ENCODE data around the gene FXN. TPM values are rescaled to one million over a fixed set of nuclear protein-coding genes. Genes with fewer than 3 reads are reported as not detected.
"Not testable (repeated sequence)": the region's sequence is repeated elsewhere in the genome, so short reads cannot be mapped to it uniquely, and the experiment has no call there.

Gene FXN
- polyA plus RNA-seq, 3 donors: 16.4 to 20.6 (median 18.1) TPM

DNA sequence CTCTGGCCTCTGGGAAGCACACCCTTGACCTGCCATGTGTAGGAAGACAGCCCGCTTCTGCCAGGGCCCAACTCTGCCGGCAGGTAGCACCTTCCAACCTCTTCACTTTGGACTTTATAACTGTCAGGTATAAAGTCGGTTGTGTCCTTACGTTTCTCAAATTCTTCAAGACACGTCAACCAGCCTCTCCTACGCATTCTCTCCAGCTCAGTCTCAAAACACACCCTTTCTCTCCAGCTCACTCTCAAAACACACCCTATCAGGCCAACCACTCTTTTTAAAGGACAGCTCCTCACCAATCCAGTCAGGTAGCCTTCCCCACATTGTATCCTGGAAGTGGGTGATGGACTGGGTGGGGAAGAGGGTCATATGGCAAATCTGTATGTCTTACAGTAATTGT lies 13.5 kb downstream of the FXN start:
- DNase-seq (ENCODE audit: extremely low read depth in 1 of 11, low read depth in 9 of 11, low spot score in 4 of 11): no peak

GRCh38 chr9:69050936-69051335 lies 15.4 kb downstream of the FXN start:
- DNase-seq (ENCODE audit: extremely low read depth in 1 of 11, low read depth in 9 of 11, low spot score in 4 of 11): not testable (repeated sequence)

DNA sequence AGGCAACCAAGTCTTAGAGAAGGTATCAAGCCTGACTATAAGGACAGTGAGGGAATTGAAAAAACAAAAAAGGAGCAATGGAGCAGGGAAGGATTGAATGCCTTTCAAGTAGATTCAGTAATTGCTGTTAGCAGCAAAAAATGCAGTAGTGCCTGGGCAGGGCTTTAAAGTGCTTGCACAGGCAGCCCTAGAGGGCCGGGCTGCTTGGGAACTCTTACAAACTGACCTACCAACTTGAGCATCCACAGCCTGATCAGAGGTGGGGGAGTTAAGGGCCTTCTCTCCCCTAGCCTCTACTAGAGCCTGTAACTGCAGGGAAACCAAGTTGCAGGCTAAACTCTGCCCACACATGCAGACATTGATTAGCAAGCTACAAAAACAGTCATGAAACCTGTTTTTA lies 19.4 kb downstream of the FXN start:
- DNase-seq (ENCODE audit: extremely low read depth in 1 of 11, low read depth in 9 of 11, low spot score in 4 of 11): no peak

DNA sequence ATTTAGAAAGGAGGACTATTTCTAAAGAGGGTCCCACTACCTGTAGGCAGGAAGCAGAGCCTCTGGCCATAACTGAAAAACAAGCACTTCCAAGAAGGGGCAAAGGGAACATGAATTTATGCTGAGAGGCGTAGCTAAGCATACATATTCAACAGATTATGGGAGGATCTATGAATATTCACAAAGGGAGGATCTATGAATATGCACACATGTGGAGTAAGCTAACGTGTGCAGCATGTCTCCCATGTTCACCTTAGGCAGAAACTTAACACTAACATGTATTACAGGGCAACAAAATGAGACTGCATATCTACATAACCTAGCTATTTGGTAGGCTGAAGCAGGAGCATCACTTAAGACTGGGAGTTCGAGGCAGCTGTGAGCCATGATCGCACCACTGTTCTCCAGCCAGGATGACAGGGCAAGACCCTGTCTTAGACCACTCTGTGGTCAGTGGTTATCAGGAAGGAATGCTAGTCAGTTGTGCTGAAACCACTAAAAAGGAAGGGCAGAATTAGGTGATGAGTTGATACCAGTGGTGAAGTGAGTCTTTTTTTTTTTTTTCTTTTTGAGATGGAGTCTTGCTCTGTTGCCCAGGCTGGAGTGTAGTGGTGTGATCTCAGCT lies 20.8 kb downstream of the FXN start:
- DNase-seq (ENCODE audit: extremely low read depth in 1 of 11, low read depth in 9 of 11, low spot score in 4 of 11): no peak

DNA sequence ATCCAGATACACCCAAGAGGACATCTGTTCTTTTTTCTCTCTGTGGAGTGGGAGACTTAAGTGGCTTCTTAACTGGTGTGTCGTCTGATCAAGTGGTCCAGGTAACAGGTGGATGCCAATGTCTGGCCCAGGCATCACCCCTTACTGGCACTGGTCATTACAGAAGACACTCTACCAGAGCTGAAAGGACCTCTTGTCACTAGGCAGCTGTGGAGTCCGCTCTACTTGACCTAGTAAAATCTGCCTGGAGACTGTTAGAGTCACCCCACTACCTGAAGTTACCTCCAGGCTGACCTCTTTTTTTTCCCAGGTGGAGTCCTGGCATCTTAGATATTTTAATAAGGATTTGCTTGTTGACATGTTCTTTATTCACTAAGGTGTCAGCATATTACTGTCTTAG lies 22.5 kb downstream of the FXN start:
- DNase-seq (ENCODE audit: extremely low read depth in 1 of 11, low read depth in 9 of 11, low spot score in 4 of 11): no peak

DNA sequence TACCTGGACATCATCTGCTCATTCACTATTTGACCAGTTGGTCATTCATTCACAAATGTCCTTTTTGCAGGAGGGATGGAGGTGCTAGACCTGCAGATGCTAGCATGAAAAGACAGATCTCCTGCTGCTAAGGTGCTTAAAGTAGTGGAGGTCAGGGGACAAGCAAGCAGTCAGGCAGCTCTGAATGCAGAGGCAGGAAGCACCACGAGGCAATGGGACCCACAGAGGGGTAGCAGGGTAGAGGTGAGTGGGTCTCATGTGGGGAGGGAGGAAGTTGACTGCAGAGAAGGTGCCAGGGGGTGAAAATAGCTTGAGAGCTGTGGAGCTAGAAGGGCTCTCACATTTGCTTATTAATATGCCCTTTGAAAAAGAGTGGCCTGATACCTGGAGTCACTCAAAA lies 25.2 kb downstream of the FXN start:
- no peak for DNase-seq (ENCODE audit: extremely low read depth in 1 of 11, low read depth in 9 of 11, low spot score in 4 of 11)

- DNase-seq (ENCODE audit: extremely low read depth in 1 of 11, low read depth in 9 of 11, low spot score in 4 of 11): no peak
Measured at GRCh38 chr9:69062195-69062594, 26.6 kb downstream of the FXN start.

GRCh38 chr9:69063839-69064238 lies 28.3 kb downstream of the FXN start:
- DNase-seq (ENCODE audit: extremely low read depth in 1 of 11, low read depth in 9 of 11, low spot score in 4 of 11): no peak

DNA sequence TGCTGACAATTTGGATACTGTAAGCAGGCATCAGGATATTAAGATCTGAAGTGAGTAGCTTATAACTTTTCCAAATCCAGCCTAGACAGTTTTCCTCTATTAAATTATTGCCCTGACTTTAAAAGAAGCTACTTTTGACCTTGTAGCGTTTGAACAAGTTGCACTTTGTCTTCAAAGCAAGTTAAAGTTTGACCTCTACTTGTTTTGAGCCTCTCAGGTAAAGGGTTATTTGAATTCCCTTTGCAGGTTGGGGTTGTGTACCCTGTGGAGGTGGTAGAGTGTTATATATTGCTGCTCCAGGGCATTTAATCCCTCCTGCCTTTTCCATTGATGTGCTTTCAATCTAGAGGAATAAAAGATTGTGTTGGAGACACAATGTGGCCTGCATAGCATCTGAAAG lies 30.1 kb downstream of the FXN start:
- DNase-seq (ENCODE audit: extremely low read depth in 1 of 11, low read depth in 9 of 11, low spot score in 4 of 11): no peak

GRCh38 chr9:69066955-69067354 lies 31.4 kb downstream of the FXN start:
- DNase-seq (ENCODE audit: extremely low read depth in 1 of 11, low read depth in 9 of 11, low spot score in 4 of 11): no peak

DNA sequence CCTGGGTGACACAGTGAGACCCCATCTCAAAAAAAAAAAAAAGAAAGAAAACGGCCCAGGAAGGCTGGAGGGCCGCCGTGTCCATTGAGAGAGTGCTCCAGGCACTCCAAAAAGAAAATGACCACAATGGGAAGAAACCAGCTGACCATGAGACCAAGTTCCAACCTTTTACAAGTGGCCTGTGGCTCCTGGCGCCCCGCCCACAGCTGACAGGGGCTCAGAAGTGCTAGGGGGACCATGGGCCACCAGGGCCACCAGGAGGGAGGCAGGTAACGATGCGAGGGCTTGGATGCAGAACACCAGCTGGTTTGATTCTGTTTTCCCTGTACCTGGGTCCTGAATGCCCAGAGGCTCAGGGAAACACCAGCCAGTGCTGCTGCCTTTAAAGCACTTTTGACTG lies 34.6 kb downstream of the FXN start:
- no peak for DNase-seq (ENCODE audit: extremely low read depth in 1 of 11, low read depth in 9 of 11, low spot score in 4 of 11)

DNA sequence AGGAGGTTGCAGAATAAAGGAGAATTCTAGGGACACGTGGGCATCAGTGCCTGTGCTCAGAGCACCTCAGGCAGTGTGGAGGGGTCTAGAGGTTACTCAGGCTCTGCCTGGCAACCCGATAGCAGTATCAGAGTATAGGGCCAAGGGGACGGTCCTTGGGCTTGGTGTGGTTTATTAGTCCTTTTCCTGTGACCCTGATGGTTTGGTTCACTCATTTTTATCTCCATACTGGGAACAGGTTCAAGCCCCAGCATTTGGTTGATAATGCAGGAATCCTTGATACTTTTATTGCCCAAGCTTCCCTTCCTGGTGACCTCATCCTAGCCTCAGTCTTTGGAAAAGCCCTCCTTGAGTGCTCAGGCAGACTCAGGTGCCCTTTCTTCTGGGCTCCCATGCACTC lies 35.5 kb downstream of the FXN start:
- DNase-seq (ENCODE audit: extremely low read depth in 1 of 11, low read depth in 9 of 11, low spot score in 4 of 11): no peak

- DNase-seq (ENCODE audit: extremely low read depth in 1 of 11, low read depth in 9 of 11, low spot score in 4 of 11): no peak
Measured at GRCh38 chr9:69073103-69073502, 37.6 kb downstream of the FXN start.

GRCh38 chr9:69074801-69075200 lies 39.2 kb downstream of the FXN start:
- no peak for DNase-seq (ENCODE audit: extremely low read depth in 1 of 11, low read depth in 9 of 11, low spot score in 4 of 11)

DNA sequence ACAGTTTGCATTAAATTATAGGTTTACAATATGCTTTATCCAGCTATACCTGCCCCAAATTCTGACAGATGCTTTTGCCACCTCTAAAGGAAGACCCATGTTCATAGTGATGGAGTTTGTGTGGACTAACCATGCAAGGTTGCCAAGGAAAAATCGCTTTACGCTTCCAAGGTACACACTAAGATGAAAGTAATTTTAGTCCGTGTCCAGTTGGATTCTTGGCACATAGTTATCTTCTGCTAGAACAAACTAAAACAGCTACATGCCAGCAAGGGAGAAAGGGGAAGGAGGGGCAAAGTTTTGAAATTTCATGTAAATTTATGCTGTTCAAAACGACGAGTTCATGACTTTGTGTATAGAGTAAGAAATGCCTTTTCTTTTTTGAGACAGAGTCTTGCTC lies 41.0 kb downstream of the FXN start:
- DNase-seq (ENCODE audit: extremely low read depth in 1 of 11, low read depth in 9 of 11, low spot score in 4 of 11): no peak

DNA sequence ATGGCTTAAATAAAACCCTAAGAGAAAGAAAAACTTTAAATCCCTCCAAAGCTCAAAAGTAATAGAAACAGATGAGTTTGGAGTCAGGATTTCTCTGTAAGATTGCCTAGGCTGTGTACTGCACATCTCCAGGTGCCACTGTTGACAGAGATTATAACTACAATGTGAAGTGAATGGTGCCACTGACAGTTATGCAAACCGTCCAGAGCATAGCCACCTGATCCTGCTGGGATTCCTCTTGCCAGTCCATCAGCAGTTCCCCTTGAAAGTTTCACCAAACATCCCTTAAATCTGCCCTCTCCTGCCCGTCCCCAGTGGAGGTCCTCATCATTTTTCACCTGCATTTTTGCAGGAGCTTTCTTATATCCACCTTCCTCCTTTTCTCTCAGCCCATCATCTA lies 42.5 kb downstream of the FXN start:
- DNase-seq (ENCODE audit: extremely low read depth in 1 of 11, low read depth in 9 of 11, low spot score in 4 of 11): no peak

DNA sequence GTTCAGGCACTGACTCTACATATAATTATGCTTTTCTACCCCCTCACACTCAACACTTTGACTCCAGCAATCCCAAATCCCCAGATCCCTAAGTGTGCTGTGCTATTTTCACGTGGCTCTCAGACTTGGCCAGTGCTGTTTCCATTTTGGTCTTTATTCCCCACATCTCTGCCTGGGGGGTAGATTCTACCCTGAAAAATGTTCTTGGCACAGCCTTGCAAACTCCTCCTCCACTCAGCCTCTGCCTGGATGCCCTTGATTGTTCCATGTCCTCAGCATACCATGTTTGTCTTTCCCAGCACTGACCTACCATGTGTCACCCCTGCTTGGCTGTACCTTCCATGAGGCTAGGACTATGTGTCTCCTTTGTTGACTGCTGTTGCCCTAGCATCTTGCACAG lies 43.0 kb downstream of the FXN start:
- no peak for DNase-seq (ENCODE audit: extremely low read depth in 1 of 11, low read depth in 9 of 11, low spot score in 4 of 11)

- DNase-seq (ENCODE audit: extremely low read depth in 1 of 11, low read depth in 9 of 11, low spot score in 4 of 11): no peak
Measured at GRCh38 chr9:69079186-69079585, 43.6 kb downstream of the FXN start.

DNA sequence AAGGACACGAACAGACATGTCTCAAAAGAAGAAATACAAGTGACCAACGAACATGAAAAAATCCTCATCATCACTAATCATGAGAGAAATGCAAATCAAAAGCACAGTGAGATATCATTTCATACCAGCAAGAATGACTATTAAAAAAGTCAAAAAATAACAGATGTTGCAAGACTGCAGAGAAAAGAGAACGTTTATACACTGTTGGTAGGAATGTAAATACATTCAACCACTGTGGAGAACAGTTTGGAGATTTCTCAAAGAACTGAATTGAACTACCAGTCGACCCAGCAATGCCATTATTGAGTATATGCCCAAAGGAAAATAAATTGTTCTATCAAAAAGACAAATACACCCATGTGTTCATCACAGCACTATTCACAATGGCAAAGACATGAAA lies 45.7 kb downstream of the FXN start:
- DNase-seq (ENCODE audit: extremely low read depth in 1 of 11, low read depth in 9 of 11, low spot score in 4 of 11): no peak

- DNase-seq (ENCODE audit: extremely low read depth in 1 of 11, low read depth in 9 of 11, low spot score in 4 of 11): no peak
Measured at GRCh38 chr9:69083321-69083720, 47.8 kb downstream of the FXN start.

DNA sequence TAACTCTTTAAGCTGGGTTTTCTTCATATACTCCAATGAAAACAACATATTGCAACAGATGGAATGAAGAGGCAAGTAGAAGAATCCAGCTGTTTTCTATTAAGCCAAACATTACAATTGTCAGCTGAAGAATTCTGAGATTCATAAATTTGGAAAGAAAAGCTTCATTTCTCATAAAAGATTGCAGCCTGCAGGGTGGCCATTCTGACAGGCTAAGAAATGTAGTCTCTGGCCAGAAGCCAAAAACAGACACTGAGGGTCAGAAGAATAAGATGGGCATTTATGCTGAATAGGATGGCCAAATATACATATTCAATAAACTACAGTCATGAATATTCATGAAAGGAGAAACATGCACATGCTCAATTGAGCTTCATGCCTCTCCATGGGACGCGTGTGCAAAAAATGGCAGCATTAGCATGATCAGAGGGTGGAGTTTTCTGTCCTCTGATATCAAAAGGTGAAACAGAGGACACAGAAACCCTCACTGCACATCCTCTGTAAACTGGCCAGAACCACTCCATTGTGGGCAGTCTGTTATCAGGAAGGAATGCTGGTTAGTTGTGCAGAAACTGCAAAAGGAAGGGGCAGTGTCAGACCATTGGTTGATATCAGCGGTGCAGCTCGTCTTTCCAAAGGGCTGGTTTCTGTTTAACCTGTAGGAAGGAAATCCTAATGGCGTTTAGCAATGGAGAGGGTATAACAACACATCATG lies 50.2 kb downstream of the FXN start:
- peak in 5 of 11 donors; percentile 39 to 70 (median 56) for DNase-seq (ENCODE audit: extremely low read depth in 1 of 11, low read depth in 9 of 11, low spot score in 4 of 11)
